ENCODE data around the gene DAAM2. TPM values are rescaled to one million over a fixed set of nuclear protein-coding genes. Genes with fewer than 3 reads are reported as not detected.

DAAM2 gene
- total RNA-seq, 2 experiments from 2014 or later, result not detected

GRCh38 chr6:39952167-39952566, 160.0 kb downstream of the DAAM2 start:
- Mint-ChIP-seq H3K27me3 (no peaks in the 10 kb centered on the region), H3K27ac (no peak overlapping the region), H3K4me3 (no peak overlapping the region), H3K4me1 (ENCODE audit: low read depth) (no peaks in the 10 kb centered on the region), H3K9me3 (peaks cover 5% of the 10 kb centered on the region), H3K36me3 (no peaks in the 10 kb centered on the region)
- DNase-seq, result no peak
- intact Hi-C loops (cut with micrococcal nuclease), result no loop called here
- POLR2A ChIA-PET, result no interaction called here
- CTCF ChIA-PET, result no interaction called here

- no peak overlapping the region for H3K4me3 Mint-ChIP-seq
- ChIA-PET CTCF (no interaction called here), POLR2A (no interaction called here)
- DNase-seq, result no peak
- intact Hi-C loops (cut with micrococcal nuclease), result no loop called here
- H3K36me3 Mint-ChIP-seq, result no peaks in the 10 kb centered on the region
- no peak overlapping the region for H3K27ac Mint-ChIP-seq
- peaks cover 5% of the 10 kb centered on the region for H3K9me3 Mint-ChIP-seq
- no peaks in the 10 kb centered on the region for H3K4me1 Mint-ChIP-seq (ENCODE audit: low read depth)
- no peaks in the 10 kb centered on the region for H3K27me3 Mint-ChIP-seq
Observed at GRCh38 chr6:39953076-39953618, 161.0 kb downstream of the DAAM2 start.

Other genes starting within 250 kb of the DAAM2 start
- gene KIF6, start 67.0 kb upstream of the DAAM2 start, total RNA-seq, result under 1 TPM in 1 of 2 experiments, not detected in 1; 0.31 TPM
- gene MOCS1, start 142.1 kb downstream of the DAAM2 start, total RNA-seq, result under 1 TPM; 0.51 to 0.76 TPM

Data from activated CD4-positive, alpha-beta memory T cell treated with anti-CD3 and anti-CD28 coated beads for 36 hours (primary cell).